DND-41 (cell line): ENCODE data around the gene NR1H2.
"Not testable (repeated sequence)": the region's sequence is repeated elsewhere in the genome, so short reads cannot be mapped to it uniquely, and the experiment has no call there.

Experiments used
- EZH2 ChIP-seq: IDR thresholded peaks from 3 replicates; pipeline ENCODE4 v1.6.1; 2012; ENCODE audit warnings: borderline replicate concordance, low read depth, mild to moderate bottlenecking, moderate library complexity, low read length, inconsistent platforms; ENCODE audit not compliant: severe bottlenecking
- TF ChIP-seq, protein P1 (sequence below): IDR thresholded peaks from 2 replicates; pipeline ENCODE4 v1.5.1; 2012; ENCODE audit warnings: borderline replicate concordance, low read length, moderate library complexity, mild to moderate bottlenecking; ENCODE audit not compliant: poor library complexity, severe bottlenecking; ENCODE audit errors: extremely low read depth

DNA sequence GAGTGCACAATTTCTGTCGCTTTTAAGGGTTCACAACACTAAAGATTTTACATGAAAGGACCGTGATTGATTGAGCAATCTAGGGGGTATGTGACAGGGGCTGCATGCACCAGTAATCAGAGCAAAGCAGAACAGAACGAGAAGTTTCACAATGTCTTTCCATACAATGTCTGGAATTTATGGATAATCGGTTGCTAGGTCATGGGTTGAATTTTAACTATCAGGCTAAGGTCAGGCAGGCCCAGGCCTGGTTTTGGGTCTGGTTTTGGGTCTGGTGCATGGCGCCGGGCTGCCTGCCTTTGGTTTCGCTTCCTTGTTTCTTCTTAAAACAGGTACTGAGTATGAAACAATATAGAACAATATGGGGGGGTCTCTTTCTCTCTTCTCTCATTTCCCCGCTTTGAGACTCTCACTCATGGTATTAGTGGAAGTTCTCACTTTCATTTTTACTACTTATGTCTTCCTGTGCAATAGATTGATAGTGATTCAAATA, 29.1 kb upstream of the NR1H2 start:
- TF ChIP-seq, protein P1, sequence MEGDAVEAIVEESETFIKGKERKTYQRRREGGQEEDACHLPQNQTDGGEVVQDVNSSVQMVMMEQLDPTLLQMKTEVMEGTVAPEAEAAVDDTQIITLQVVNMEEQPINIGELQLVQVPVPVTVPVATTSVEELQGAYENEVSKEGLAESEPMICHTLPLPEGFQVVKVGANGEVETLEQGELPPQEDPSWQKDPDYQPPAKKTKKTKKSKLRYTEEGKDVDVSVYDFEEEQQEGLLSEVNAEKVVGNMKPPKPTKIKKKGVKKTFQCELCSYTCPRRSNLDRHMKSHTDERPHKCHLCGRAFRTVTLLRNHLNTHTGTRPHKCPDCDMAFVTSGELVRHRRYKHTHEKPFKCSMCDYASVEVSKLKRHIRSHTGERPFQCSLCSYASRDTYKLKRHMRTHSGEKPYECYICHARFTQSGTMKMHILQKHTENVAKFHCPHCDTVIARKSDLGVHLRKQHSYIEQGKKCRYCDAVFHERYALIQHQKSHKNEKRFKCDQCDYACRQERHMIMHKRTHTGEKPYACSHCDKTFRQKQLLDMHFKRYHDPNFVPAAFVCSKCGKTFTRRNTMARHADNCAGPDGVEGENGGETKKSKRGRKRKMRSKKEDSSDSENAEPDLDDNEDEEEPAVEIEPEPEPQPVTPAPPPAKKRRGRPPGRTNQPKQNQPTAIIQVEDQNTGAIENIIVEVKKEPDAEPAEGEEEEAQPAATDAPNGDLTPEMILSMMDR = not testable (repeated sequence)
- TF ChIP-seq EZH2 = not testable (repeated sequence)
